GM06990 (cell line): ENCODE data around the gene SIDT1.

Experiments
- DNase-seq: peaks from one replicate; pipeline ENCODE4 v3.0.0-alpha.2; 2011; ENCODE audit not compliant: insufficient read length; ENCODE audit errors: extremely low read depth
- H3K27me3 ChIP-seq: replicated peaks from 2 replicates; pipeline ENCODE4 v1.6.0; 2011; ENCODE audit warnings: low read length; ENCODE audit not compliant: control insufficient read depth, insufficient read depth
- H3K36me3 ChIP-seq: 2 replicates; pipeline ENCODE4 v1.5.1; 2011; ENCODE audit warnings: low read length; ENCODE audit not compliant: control insufficient read depth, insufficient read depth
- H3K4me3 ChIP-seq: replicated peaks from 2 replicates; pipeline ENCODE4 v1.5.1; 2011; ENCODE audit warnings: low read depth, mild to moderate bottlenecking, control low read depth, low read length
- TF ChIP-seq, protein P1 (sequence below): IDR thresholded peaks from 2 replicates; pipeline ENCODE4 v1.5.1; 2011; ENCODE audit warnings: low read length, control low read depth, mild to moderate bottlenecking, inconsistent platforms; ENCODE audit not compliant: insufficient read depth, poor library complexity, severe bottlenecking

Gene SIDT1

DNA sequence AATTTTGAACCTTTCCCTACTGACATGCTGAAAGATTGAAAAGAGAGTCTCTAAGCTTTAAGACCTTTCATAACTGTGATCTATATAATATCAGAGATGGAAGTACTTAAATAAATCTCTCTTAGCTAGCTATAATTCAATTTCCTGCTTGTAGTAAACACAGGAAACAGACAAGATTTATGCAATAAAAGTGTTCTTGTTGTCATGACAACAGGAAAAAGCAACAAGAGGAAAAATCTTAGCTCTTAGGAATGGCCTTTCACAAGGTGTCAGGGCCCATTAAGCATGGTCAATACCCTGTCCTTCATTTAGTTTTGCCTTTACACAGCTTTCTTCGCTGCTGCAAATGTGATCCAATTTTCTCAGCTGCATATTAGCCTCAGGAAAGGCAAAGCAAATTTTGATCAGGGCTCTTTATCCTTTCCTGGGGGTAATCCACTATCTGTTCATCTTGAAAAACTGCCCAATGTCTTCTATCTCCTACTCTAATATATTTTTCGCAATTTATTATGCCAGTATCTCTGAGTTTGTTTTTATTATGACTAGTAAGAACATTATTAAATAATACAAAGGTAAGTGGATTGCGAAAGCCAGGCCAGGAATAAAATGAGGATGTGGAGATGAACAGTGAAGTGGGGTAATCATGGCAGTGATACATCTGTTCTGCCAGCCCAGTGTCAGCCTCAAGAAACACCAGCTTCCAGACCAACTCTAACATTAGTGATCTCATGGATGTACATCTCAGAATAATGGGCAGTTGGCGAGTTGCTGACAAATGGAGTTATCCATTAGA lies 28.7 kb downstream of the SIDT1 start:
- TF ChIP-seq, protein P1, sequence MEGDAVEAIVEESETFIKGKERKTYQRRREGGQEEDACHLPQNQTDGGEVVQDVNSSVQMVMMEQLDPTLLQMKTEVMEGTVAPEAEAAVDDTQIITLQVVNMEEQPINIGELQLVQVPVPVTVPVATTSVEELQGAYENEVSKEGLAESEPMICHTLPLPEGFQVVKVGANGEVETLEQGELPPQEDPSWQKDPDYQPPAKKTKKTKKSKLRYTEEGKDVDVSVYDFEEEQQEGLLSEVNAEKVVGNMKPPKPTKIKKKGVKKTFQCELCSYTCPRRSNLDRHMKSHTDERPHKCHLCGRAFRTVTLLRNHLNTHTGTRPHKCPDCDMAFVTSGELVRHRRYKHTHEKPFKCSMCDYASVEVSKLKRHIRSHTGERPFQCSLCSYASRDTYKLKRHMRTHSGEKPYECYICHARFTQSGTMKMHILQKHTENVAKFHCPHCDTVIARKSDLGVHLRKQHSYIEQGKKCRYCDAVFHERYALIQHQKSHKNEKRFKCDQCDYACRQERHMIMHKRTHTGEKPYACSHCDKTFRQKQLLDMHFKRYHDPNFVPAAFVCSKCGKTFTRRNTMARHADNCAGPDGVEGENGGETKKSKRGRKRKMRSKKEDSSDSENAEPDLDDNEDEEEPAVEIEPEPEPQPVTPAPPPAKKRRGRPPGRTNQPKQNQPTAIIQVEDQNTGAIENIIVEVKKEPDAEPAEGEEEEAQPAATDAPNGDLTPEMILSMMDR: no peak
- Histone ChIP-seq H3K36me3 (peaks cover 1% of the 10 kb centered on the region), H3K27me3 (no peaks in the 10 kb centered on the region), H3K4me3 (no peak overlapping the region)
- no peak for DNase-seq

DNA sequence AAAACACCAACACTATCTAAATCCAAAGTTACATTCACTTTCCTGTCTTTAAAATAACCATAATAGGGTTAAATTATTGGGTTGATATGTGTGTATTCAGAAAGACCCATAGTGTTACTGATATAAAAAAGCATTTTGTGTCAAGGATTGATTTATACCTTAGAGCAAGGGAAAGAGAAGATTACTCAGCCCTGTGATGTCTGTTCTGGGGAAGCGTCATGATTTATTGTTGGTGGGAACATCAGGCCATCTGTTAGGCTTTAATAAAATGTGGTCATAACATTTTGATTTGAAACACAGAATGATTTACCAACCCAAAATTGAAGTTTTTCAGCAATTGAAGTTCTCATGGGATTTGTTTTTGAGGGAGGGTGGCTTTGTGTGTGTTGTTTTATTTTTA lies 33.2 kb downstream of the SIDT1 start:
- Histone ChIP-seq H3K4me3 (no peak overlapping the region), H3K36me3 (peaks cover 9% of the 10 kb centered on the region), H3K27me3 (no peaks in the 10 kb centered on the region)
- no peak for DNase-seq
- TF ChIP-seq, protein P1: no peak

DNA sequence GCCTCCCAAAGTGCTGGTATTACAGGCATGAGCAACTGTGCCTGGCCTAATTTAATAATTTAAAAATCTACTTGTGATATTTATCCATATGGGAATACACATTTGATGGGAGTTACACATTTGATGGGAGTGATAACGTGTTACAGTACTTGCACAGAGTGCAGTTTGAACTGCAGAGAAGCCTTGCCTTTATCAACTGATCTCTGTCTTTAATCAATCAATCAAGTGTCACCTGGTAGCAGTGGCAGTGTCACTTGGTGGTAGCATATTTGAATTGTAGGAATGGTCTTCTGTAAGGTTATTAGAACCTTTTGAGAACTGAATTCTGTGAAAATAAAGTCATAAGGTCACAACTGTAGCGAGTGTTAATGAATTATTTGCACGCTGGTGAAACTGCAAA lies 37.8 kb downstream of the SIDT1 start:
- Histone ChIP-seq H3K27me3 (no peaks in the 10 kb centered on the region), H3K4me3 (no peak overlapping the region), H3K36me3 (peaks cover 15% of the 10 kb centered on the region)
- no peak for DNase-seq
- TF ChIP-seq, protein P1: no peak

DNA sequence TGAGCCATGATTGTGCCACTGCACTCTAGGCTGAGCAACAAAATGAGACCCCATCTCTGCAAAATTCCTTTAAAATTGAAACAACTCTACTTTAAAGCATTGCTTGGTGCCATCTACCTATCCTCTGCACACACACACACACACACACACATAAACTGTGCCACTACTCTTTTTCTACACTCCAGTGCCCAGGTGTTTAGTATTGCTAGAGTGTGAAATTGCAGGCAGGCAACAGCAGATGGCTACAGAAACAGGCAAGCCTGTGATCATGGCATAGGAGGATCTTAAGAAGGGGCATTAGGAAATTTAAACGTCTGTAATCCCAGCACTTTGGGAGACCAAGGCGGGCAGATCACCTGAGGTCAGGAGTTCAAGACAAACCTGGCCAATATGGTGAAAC lies 39.0 kb downstream of the SIDT1 start:
- Histone ChIP-seq H3K27me3 (no peaks in the 10 kb centered on the region), H3K36me3 (peaks cover 12% of the 10 kb centered on the region), H3K4me3 (no peak overlapping the region)
- no peak for DNase-seq
- TF ChIP-seq, protein P1: no peak

DNA sequence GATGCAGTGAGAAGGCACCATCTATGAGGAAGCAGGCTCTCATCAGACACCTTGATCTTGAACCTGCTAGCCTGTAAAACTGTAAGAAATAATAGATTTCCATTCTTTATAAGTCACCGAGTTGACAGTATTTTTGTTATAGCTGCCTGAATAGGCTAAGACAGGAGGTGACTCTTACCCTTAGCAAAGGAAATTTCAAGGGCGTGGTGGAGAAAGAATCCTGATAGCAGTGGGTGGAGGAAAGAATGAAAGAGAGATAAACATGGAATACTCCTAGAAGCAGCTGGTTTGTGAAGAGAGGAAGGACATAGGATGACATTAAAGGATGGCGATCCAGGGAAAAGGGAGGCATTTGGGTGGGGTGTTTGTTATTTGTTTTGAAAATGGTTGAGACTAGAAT lies 41.4 kb downstream of the SIDT1 start:
- Histone ChIP-seq H3K36me3 (peaks cover 11% of the 10 kb centered on the region), H3K4me3 (no peak overlapping the region), H3K27me3 (no peaks in the 10 kb centered on the region)
- TF ChIP-seq, protein P1: no peak
- DNase-seq: no peak
